Measurements from ENCODE around the gene EXOC6B.

- TF ChIP-seq CTCF (IDR thresholded peaks at IDR 0.05) (no peak), ZFX (IDR thresholded peaks at IDR 0.05; ENCODE audit: borderline replicate concordance) (no peak)
These were observed 547.8 kb downstream of the EXOC6B start for GRCh38 chr2:72278046-72278445.
